ENCODE results near the gene MYCT1.
A peak's percentile ranks its signal among the peaks of the same experiment; 100 is the strongest.

MYCT1 gene

GRCh38 chr6:152700427-152700826 is 2.7 kb downstream of the MYCT1 start:
- POLR2A ChIA-PET = no interaction called here
- no peak overlapping the region for H3K27ac ChIP-seq (ENCODE audit: extremely low read depth, low read depth, low read length)

GRCh38 chr6:152701081-152701862 is 3.6 kb downstream of the MYCT1 start:
- H3K4me3 ChIP-seq (ENCODE audit: low read depth, low read length) = no peak overlapping the region
- no peaks in the 10 kb centered on the region for H3K4me1 ChIP-seq (ENCODE audit: control insufficient read depth, insufficient read depth, low read length)
- H3K36me3 ChIP-seq (ENCODE audit: control insufficient read depth in 2 of 2, insufficient read depth in 1 of 2, low read length in 2 of 2) = no peaks in the 10 kb centered on the region
- TF ChIP-seq ZNF654 (tag by site-specific recombination; IDR thresholded peaks at IDR 0.05; ENCODE audit: low read depth) (peak; percentile 47), BCL6B (tag by site-specific recombination; IDR thresholded peaks at IDR 0.05) (no peak), ZNF211 (tag by site-specific recombination; IDR thresholded peaks at IDR 0.05; ENCODE audit: low read depth) (no peak)
- no peaks in the 10 kb centered on the region for H3K9me3 ChIP-seq (ENCODE audit: control insufficient read depth, insufficient read depth, low read depth, low read length)
- CTCF ChIA-PET = interaction anchor here (0.6 to 2.0 kb wide), 6 partner anchors 13 to 247 kb away, joined by 3 to 8 read pairs (median 3); no protein-coding TSS in a partner anchor
- POLR2A ChIA-PET = interaction anchor here (0.6 kb wide), 1 partner anchor 1028 kb away, joined by 5 read pairs; no protein-coding TSS in a partner anchor
- H3K27ac ChIP-seq (ENCODE audit: extremely low read depth, low read depth, low read length) = no peak overlapping the region

More at GRCh38 chr6:152700427-152700826, 2.7 kb downstream of the MYCT1 start:
- no peaks in the 10 kb centered on the region for H3K9me3 ChIP-seq (ENCODE audit: control insufficient read depth, insufficient read depth, low read depth, low read length)
- H3K4me1 ChIP-seq (ENCODE audit: control insufficient read depth, insufficient read depth, low read length) = no peaks in the 10 kb centered on the region
- CTCF ChIA-PET = interaction anchor here (0.6 to 2.0 kb wide), 3 partner anchors 28 to 63 kb away, joined by 3 to 8 read pairs (median 3); no protein-coding TSS in a partner anchor
- H3K4me3 ChIP-seq (ENCODE audit: low read depth, low read length) = no peak overlapping the region
- no peaks in the 10 kb centered on the region for H3K36me3 ChIP-seq (ENCODE audit: control insufficient read depth in 2 of 2, insufficient read depth in 1 of 2, low read length in 2 of 2)
- no peak for TF ChIP-seq KLF16 (tag by site-specific recombination; IDR thresholded peaks at IDR 0.05)
- no peak for TF ChIP-seq ZNF280C (tag by site-specific recombination; IDR thresholded peaks at IDR 0.05)
- TF ChIP-seq ZBTB48 (tag by site-specific recombination; IDR thresholded peaks at IDR 0.05) = no peak
- no peak for TF ChIP-seq FEZF1 (tag by site-specific recombination; IDR thresholded peaks at IDR 0.05)
- no peak for TF ChIP-seq ZNF626 (tag by site-specific recombination; IDR thresholded peaks at IDR 0.05)
- no peak for TF ChIP-seq ZBTB1 (tag by site-specific recombination; IDR thresholded peaks at IDR 0.05)
- no peak for TF ChIP-seq ZBTB17 (tag by site-specific recombination; IDR thresholded peaks at IDR 0.05)
- TF ChIP-seq HOXC10 (CRISPR knock-in tag; IDR thresholded peaks at IDR 0.05) = no peak
- TF ChIP-seq ZNF155 (tag by site-specific recombination; IDR thresholded peaks at IDR 0.05) = no peak
- TF ChIP-seq ZNF121 (tag by site-specific recombination; IDR thresholded peaks at IDR 0.05) = no peak

GRCh38 chr6:152701863-152702401 is 4.2 kb downstream of the MYCT1 start:
- Histone ChIP-seq H3K4me1 (ENCODE audit: control insufficient read depth, insufficient read depth, low read length) (no peaks in the 10 kb centered on the region), H3K36me3 (ENCODE audit: control insufficient read depth in 2 of 2, insufficient read depth in 1 of 2, low read length in 2 of 2) (no peaks in the 10 kb centered on the region), H3K9me3 (ENCODE audit: control insufficient read depth, insufficient read depth, low read depth, low read length) (no peaks in the 10 kb centered on the region), H3K4me3 (ENCODE audit: low read depth, low read length) (no peak overlapping the region), H3K27ac (ENCODE audit: extremely low read depth, low read depth, low read length) (no peak overlapping the region)
- ChIA-PET POLR2A (interaction anchor here (0.6 kb wide), 1 partner anchor 1029 kb away, joined by 5 read pairs; no protein-coding TSS in a partner anchor), CTCF (interaction anchor here (1.0 to 2.0 kb wide), 3 partner anchors 12 to 246 kb away, joined by 3 to 8 read pairs (median 4); no protein-coding TSS in a partner anchor)
- TF ChIP-seq ZBTB1 (tag by site-specific recombination; IDR thresholded peaks at IDR 0.05) (no peak), ZNF16 (tag by site-specific recombination; IDR thresholded peaks at IDR 0.05; ENCODE audit: low read depth) (no peak), ZNF518A (tag by site-specific recombination; conservative IDR thresholded peaks at IDR 0.05; ENCODE audit: low read depth) (no peak), ZNF580 (tag by site-specific recombination; IDR thresholded peaks at IDR 0.05) (no peak), ZIC2 (tag by site-specific recombination; IDR thresholded peaks at IDR 0.05) (no peak), PRDM4 (tag by site-specific recombination; IDR thresholded peaks at IDR 0.05) (no peak)

Measured in HEK293 (cell line).